GM23248 (cell line): ENCODE data around the gene ARHGAP5. TPM values are rescaled to one million over a fixed set of nuclear protein-coding genes. Genes with fewer than 3 reads are reported as not detected.

Source experiments
- DNase-seq: peaks from one replicate; pipeline ENCODE4 v3.0.0-alpha.2; 2015
- H2AFZ ChIP-seq: fragments of 200-600 bp; sonication (generic); 2 replicates; pipeline ENCODE4 v1.6.1; 2016; ENCODE audit warnings: antibody characterized with exemption
- H3F3A ChIP-seq: fragments of 200-600 bp; sonication (generic); 2 replicates; pipeline ENCODE4 v1.6.1; 2016; ENCODE audit warnings: mild to moderate bottlenecking, antibody characterized with exemption, mixed run types; ENCODE audit not compliant: insufficient read depth
- H3K27ac ChIP-seq: fragments of 200-600 bp; sonication (generic); 2 replicates; pipeline ENCODE4 v1.5.1; 2016; ENCODE audit warnings: mild to moderate bottlenecking
- H3K27me3 ChIP-seq: fragments of 200-600 bp; sonication (generic); replicated peaks from 2 replicates; pipeline ENCODE4 v1.6.1; 2016; ENCODE audit warnings: mild to moderate bottlenecking; ENCODE audit not compliant: insufficient read depth
- H3K36me3 ChIP-seq: fragments of 200-600 bp; sonication (generic); 2 replicates; pipeline ENCODE4 v1.6.1; 2016; ENCODE audit warnings: low read depth, mild to moderate bottlenecking
- H3K4me1 ChIP-seq: fragments of 200-600 bp; sonication (generic); 2 replicates; pipeline ENCODE4 v1.6.1; 2016; ENCODE audit warnings: mild to moderate bottlenecking; ENCODE audit not compliant: insufficient read depth
- H3K4me2 ChIP-seq: fragments of 200-600 bp; sonication (generic); one replicate; pipeline ENCODE4 v1.6.1; 2016; ENCODE audit warnings: mild to moderate bottlenecking; ENCODE audit not compliant: unreplicated experiment
- H3K4me3 ChIP-seq: fragments of 200-600 bp; sonication (generic); 2 replicates; pipeline ENCODE4 v1.5.1; 2016; ENCODE audit warnings: mild to moderate bottlenecking
- H3K79me2 ChIP-seq: fragments of 200-600 bp; sonication (generic); 2 replicates; pipeline ENCODE4 v1.6.1; 2016; ENCODE audit warnings: mild to moderate bottlenecking; ENCODE audit not compliant: insufficient read depth
- H3K9ac ChIP-seq: fragments of 200-600 bp; sonication (generic); 2 replicates; pipeline ENCODE4 v1.6.1; 2016; ENCODE audit warnings: mild to moderate bottlenecking
- H3K9me2 ChIP-seq: fragments of 200-600 bp; sonication (generic); 2 replicates; pipeline ENCODE4 v1.6.1; 2016; ENCODE audit warnings: mixed run types, mild to moderate bottlenecking, moderate library complexity; ENCODE audit not compliant: insufficient read depth
- H3K9me3 ChIP-seq: fragments of 200-600 bp; sonication (generic); one replicate; pipeline ENCODE4 v1.6.1; 2017; ENCODE audit warnings: low read depth
- H4K20me1 ChIP-seq: fragments of 200-600 bp; sonication (generic); 2 replicates; pipeline ENCODE4 v1.6.0; 2016; ENCODE audit not compliant: insufficient read depth
- EZH2 ChIP-seq: fragments of 200-600 bp; sonication (generic); IDR thresholded peaks from 2 replicates; pipeline ENCODE4 v1.6.1; 2018; ENCODE audit warnings: antibody characterized with exemption, mild to moderate bottlenecking; ENCODE audit not compliant: insufficient read depth, poor library complexity, severe bottlenecking
- EZH2phosphoT487 ChIP-seq: fragments of 200-600 bp; sonication (generic); IDR thresholded peaks from 2 replicates; pipeline ENCODE4 v1.6.1; 2018; ENCODE audit warnings: antibody characterized with exemption, moderate library complexity, mild to moderate bottlenecking, low read depth; ENCODE audit not compliant: insufficient read depth
- WGBS, 2 experiments: methylation state at CpG; one replicate each; pipeline ENCODE4 v1.1.6; 2015 to 2017; ENCODE audit warnings: low lambda C conversion rate in 2 of 2, low coverage in 1 of 2; ENCODE audit errors: missing lambda C conversion rate in 2 of 2; 5-methylcytosine and 5-hydroxymethylcytosine counted together
- in situ Hi-C: fragments of 300-500 bp; cut with MboI; formaldehyde crosslinking; loops from 2 replicates; pipeline ENCODE4 v1.15.0; 2020
- polyA plus RNA-seq: library from polyadenylated mRNA; unstranded; fragments of >200 nt; fragmentation: Nextera tagmentation; extraction: Ambion mirVana; gene quantifications from 2 replicates; pipeline ENCODE4 v1.2.1, GENCODE V29; 2016
- total RNA-seq: library from RNA; depleted of rRNA; stranded (reverse); fragments of >200 nt; shearing (Covaris generic); gene quantifications from 2 replicates; pipeline ENCODE4 v1.2.3, GENCODE V29; 2014

The ARHGAP5 gene
- total and polyA plus RNA-seq, 2 experiments from 2014 or later: 34.6 to 80.1 TPM

GRCh38 chr14:32189811-32190210 is 112.7 kb downstream of the ARHGAP5 start:
- Histone ChIP-seq H3K9me3 (no peaks in the 10 kb centered on the region), H3K79me2 (no peaks in the 10 kb centered on the region), H4K20me1 (no peaks in the 10 kb centered on the region), H3K9ac (no peak overlapping the region), H3K4me3 (no peak overlapping the region), H3K4me1 (no peaks in the 10 kb centered on the region), H3K27me3 (no peaks in the 10 kb centered on the region), H3K9me2 (no peaks in the 10 kb centered on the region), H3K27ac (no peak overlapping the region), H3F3A (no peaks in the 10 kb centered on the region), H2AFZ (no peak overlapping the region), H3K4me2 (no peak overlapping the region), H3K36me3 (no peaks in the 10 kb centered on the region)
- no peak for TF ChIP-seq EZH2
- no peak for TF ChIP-seq EZH2phosphoT487
- 71% methylated on average over 1 of the region's 1 CpG for WGBS, 2 experiments
- in situ Hi-C loops: no loop called here
- no peak for DNase-seq

- no peak overlapping the region for H3K27ac ChIP-seq
- no peak overlapping the region for H3K4me2 ChIP-seq
- H3K9ac ChIP-seq: no peak overlapping the region
- no peak overlapping the region for H3K4me3 ChIP-seq
- no peaks in the 10 kb centered on the region for H3K79me2 ChIP-seq
- no peaks in the 10 kb centered on the region for H3K9me3 ChIP-seq
- H4K20me1 ChIP-seq: no peaks in the 10 kb centered on the region
- H3K27me3 ChIP-seq: no peaks in the 10 kb centered on the region
- no peaks in the 10 kb centered on the region for H3F3A ChIP-seq
- no peak overlapping the region; the same call in 1 of the 2 replicates for H2AFZ ChIP-seq
- TF ChIP-seq EZH2 (no peak), EZH2phosphoT487 (no peak)
- DNase-seq: no peak
- in situ Hi-C loops: no loop called here
- WGBS, 2 experiments: 58 to 71% methylated on average over 3 of the region's 3 CpGs
- no peaks in the 10 kb centered on the region for H3K9me2 ChIP-seq
- H3K36me3 ChIP-seq: no peaks in the 10 kb centered on the region
- no peaks in the 10 kb centered on the region for H3K4me1 ChIP-seq
Measured at GRCh38 chr14:32190673-32191072, 113.6 kb downstream of the ARHGAP5 start.

GRCh38 chr14:32192712-32193373 is 115.7 kb downstream of the ARHGAP5 start:
- no peaks in the 10 kb centered on the region for H3K79me2 ChIP-seq
- H3K27me3 ChIP-seq: 0 out of 2 replicates have a peak, but pooled peaks cover 5% of the 10 kb centered on the region
- no peak overlapping the region for H3K4me3 ChIP-seq
- H4K20me1 ChIP-seq: no peaks in the 10 kb centered on the region
- H3K4me2 ChIP-seq: no peak overlapping the region
- H3K36me3 ChIP-seq: no peaks in the 10 kb centered on the region
- H3K9me3 ChIP-seq: no peaks in the 10 kb centered on the region
- DNase-seq: no peak
- H3K9me2 ChIP-seq: no peaks in the 10 kb centered on the region
- no peak overlapping the region for H2AFZ ChIP-seq
- no peaks in the 10 kb centered on the region for H3F3A ChIP-seq
- in situ Hi-C loops: no loop called here
- no peak for TF ChIP-seq EZH2
- no peak for TF ChIP-seq EZH2phosphoT487
- 66 to 74% methylated on average over 2 of the region's 2 CpGs for WGBS, 2 experiments
- H3K27ac ChIP-seq: no peak overlapping the region
- no peaks in the 10 kb centered on the region for H3K4me1 ChIP-seq
- no peak overlapping the region for H3K9ac ChIP-seq

- WGBS, 2 experiments: 68 to 72% methylated on average over 2 of the region's 2 CpGs
- Histone ChIP-seq H2AFZ (no peak overlapping the region), H3K79me2 (no peaks in the 10 kb centered on the region), H3K4me1 (no peaks in the 10 kb centered on the region), H3K4me3 (no peak overlapping the region), H4K20me1 (no peaks in the 10 kb centered on the region), H3K9me2 (no peaks in the 10 kb centered on the region), H3F3A (no peaks in the 10 kb centered on the region), H3K9me3 (no peaks in the 10 kb centered on the region), H3K36me3 (no peaks in the 10 kb centered on the region), H3K27ac (no peak overlapping the region), H3K27me3 (0 out of 2 replicates have a peak, but pooled peaks cover 5% of the 10 kb centered on the region), H3K4me2 (no peak overlapping the region), H3K9ac (no peak overlapping the region)
- in situ Hi-C loops: no loop called here
- no peak for TF ChIP-seq EZH2phosphoT487
- no peak for TF ChIP-seq EZH2
- no peak for DNase-seq
Measured at GRCh38 chr14:32193532-32193931, 116.4 kb downstream of the ARHGAP5 start.
